Dedifferentiated amniotic fluid mesenchymal stem cell (primary cell): Measurements from ENCODE around the gene TTC14.

Experiments
- DNase-seq: peaks from one replicate; pipeline ENCODE4 v3.0.0-alpha.2; 2016; ENCODE audit errors: extremely low spot score

Gene TTC14

GRCh38 chr3:180633722-180634121 lies 31.8 kb downstream of the TTC14 start:
- DNase-seq = no peak

GRCh38 chr3:180640987-180641386 lies 39.0 kb downstream of the TTC14 start:
- no peak for DNase-seq

GRCh38 chr3:180646187-180646790 lies 44.3 kb downstream of the TTC14 start:
- no peak for DNase-seq

GRCh38 chr3:180656406-180656805 lies 54.4 kb downstream of the TTC14 start:
- DNase-seq = no peak

- DNase-seq = no peak
Observed at GRCh38 chr3:180657094-180657493, 55.1 kb downstream of the TTC14 start.
